SK-N-MC (cell line): ENCODE results near the gene RNLS.

Source experiments
- EZH2 ChIP-seq: fragments of 200-600 bp; sonication (generic); IDR thresholded peaks from one replicate; pipeline ENCODE4 v1.6.1; 2017; ENCODE audit warnings: antibody characterized with exemption
- FOXP2 ChIP-seq: optimal IDR thresholded peaks from 2 replicates; pipeline ENCODE3; 2011; ENCODE audit warnings: mild to moderate bottlenecking, moderate library complexity; ENCODE audit not compliant: insufficient read depth; ENCODE audit errors: extremely low read length, control extremely low read depth
- POLR2AphosphoS5 ChIP-seq: IDR thresholded peaks from 2 replicates; pipeline ENCODE4 v1.6.1; 2012; ENCODE audit warnings: mild to moderate bottlenecking, low read depth, low read length, borderline replicate concordance

GRCh38 chr10:88471899-88472298 lies 111.2 kb downstream of the RNLS start:
- TF ChIP-seq POLR2AphosphoS5 = no peak
- no peak for TF ChIP-seq EZH2
- TF ChIP-seq FOXP2 = no peak
